Peyer's patch (tissue), 4 donors: ENCODE measurements around the gene PLXNC1.

ENCODE experiments used
- POLR2A ChIP-seq, 2 donors: fragments of 450-650 bp; IDR thresholded peaks; one replicate each; pipeline ENCODE4 v1.5.1; 2017; ENCODE audit warnings: antibody characterized with exemption in 2 of 2, mild to moderate bottlenecking in 2 of 2, moderate library complexity in 2 of 2
- TF ChIP-seq, protein P1 (sequence below), 6 experiments: fragments of 450-650 bp in 4 of 6; fragments of 200-600 bp in 2 of 6; sonication (generic) in 1 of 6; IDR thresholded peaks; one replicate each; pipeline ENCODE4 v1.5.1; 2017 to 2019; ENCODE audit warnings: antibody characterized with exemption in 6 of 6, mild to moderate bottlenecking in 3 of 6, moderate library complexity in 1 of 6

DNA sequence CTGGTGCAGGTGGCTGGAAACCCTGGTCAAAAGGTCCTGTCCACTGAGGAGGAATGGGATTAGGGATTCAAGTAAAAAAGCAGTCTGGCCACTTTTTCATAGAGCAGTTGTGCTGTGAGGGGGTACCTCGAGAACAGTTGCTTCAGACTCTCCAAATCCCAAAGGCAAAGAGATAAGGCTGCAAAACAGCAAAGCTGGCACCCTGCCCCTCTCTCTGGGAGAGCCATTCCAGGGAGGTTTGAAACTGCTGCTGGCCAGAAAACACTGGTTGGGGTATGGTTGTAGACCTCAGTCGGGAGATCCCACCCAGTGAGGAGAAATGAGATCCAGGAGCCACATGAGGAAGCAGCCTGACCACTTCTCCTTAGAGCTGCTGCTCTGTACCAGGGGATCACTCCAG, 174.0 kb downstream of the PLXNC1 start:
- TF ChIP-seq, protein P1, sequence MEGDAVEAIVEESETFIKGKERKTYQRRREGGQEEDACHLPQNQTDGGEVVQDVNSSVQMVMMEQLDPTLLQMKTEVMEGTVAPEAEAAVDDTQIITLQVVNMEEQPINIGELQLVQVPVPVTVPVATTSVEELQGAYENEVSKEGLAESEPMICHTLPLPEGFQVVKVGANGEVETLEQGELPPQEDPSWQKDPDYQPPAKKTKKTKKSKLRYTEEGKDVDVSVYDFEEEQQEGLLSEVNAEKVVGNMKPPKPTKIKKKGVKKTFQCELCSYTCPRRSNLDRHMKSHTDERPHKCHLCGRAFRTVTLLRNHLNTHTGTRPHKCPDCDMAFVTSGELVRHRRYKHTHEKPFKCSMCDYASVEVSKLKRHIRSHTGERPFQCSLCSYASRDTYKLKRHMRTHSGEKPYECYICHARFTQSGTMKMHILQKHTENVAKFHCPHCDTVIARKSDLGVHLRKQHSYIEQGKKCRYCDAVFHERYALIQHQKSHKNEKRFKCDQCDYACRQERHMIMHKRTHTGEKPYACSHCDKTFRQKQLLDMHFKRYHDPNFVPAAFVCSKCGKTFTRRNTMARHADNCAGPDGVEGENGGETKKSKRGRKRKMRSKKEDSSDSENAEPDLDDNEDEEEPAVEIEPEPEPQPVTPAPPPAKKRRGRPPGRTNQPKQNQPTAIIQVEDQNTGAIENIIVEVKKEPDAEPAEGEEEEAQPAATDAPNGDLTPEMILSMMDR (IDR thresholded peaks at IDR 0.05) = no peak
- TF ChIP-seq POLR2A (IDR thresholded peaks at IDR 0.05) = no peak
